Midbrain (tissue), 1 donor: ENCODE measurements around the gene GSTP1.
"Not testable (repeated sequence)": the region's sequence is repeated elsewhere in the genome, so short reads cannot be mapped to it uniquely, and the experiment has no call there.

ENCODE experiments used
- DNase-seq: peaks from one replicate; lab custom pipeline; 2025; lab: John Stamatoyannopoulos, UW

The GSTP1 gene

GRCh38 chr11:67597458-67597857, 13.8 kb downstream of the GSTP1 start:
- DNase-seq, result not testable (repeated sequence)

- not testable (repeated sequence) for DNase-seq
Observed at GRCh38 chr11:67597963-67598362, 14.4 kb downstream of the GSTP1 start.

GRCh38 chr11:67599149-67599548, 15.5 kb downstream of the GSTP1 start:
- DNase-seq, result no peak

GRCh38 chr11:67600324-67601029, 16.9 kb downstream of the GSTP1 start:
- no peak for DNase-seq

GRCh38 chr11:67601098-67601497, 17.5 kb downstream of the GSTP1 start:
- DNase-seq, result no peak

GRCh38 chr11:67604119-67604518, 20.5 kb downstream of the GSTP1 start:
- not testable (repeated sequence) for DNase-seq

- DNase-seq, result no peak
Observed at GRCh38 chr11:67604815-67605214, 21.2 kb downstream of the GSTP1 start.

- no peak for DNase-seq
Observed at GRCh38 chr11:67605231-67606011, 21.8 kb downstream of the GSTP1 start.

GRCh38 chr11:67606093-67606491, 22.5 kb downstream of the GSTP1 start:
- no peak for DNase-seq

GRCh38 chr11:67606492-67607295, 23.1 kb downstream of the GSTP1 start, which contains the start of gene NDUFV1:
TSS of gene NDUFV1 (plus strand) at chr11:67606936. CDS start at chr11:67607005, 69 bp downstream.
- peak; percentile 97 for DNase-seq

GRCh38 chr11:67607507-67607906, 23.9 kb downstream of the GSTP1 start:
- no peak for DNase-seq

GRCh38 chr11:67608486-67608885, 24.9 kb downstream of the GSTP1 start:
- no peak for DNase-seq

- DNase-seq, result no peak
Observed at GRCh38 chr11:67609316-67609715, 25.7 kb downstream of the GSTP1 start.

GRCh38 chr11:67610302-67610868, 26.8 kb downstream of the GSTP1 start:
- no peak for DNase-seq

- DNase-seq, result no peak
Observed at GRCh38 chr11:67611165-67611564, 27.6 kb downstream of the GSTP1 start.

GRCh38 chr11:67611704-67612587, 28.3 kb downstream of the GSTP1 start:
- no peak for DNase-seq

- DNase-seq, result no peak
Observed at GRCh38 chr11:67612751-67613150, 29.1 kb downstream of the GSTP1 start.

GRCh38 chr11:67613313-67613959, 29.8 kb downstream of the GSTP1 start:
- no peak for DNase-seq

GRCh38 chr11:67613960-67614715, 30.5 kb downstream of the GSTP1 start:
- DNase-seq, result no peak
